Adrenal gland (tissue), 5 donors: ENCODE data around the gene PKP3.

Experiments used
- CTCF ChIP-seq, 6 experiments: fragments of 450-650 bp in 4 of 6; fragments of 200-600 bp in 2 of 6; sonication (generic) in 1 of 6; IDR thresholded peaks; 1 replicate in 5 of 6; 2 replicates in 1 of 6; pipeline versions ENCODE4 v1.5.1 to v1.8.0; 2016 to 2021; ENCODE audit warnings: antibody characterized with exemption in 6 of 6, mild to moderate bottlenecking in 2 of 6, moderate library complexity in 1 of 6
- POLR2A ChIP-seq, 2 donors: fragments of 450-650 bp; IDR thresholded peaks; one replicate each; pipeline ENCODE4 v1.6.1; 2017; ENCODE audit warnings: antibody characterized with exemption in 2 of 2, mild to moderate bottlenecking in 2 of 2, moderate library complexity in 1 of 2
- donor health status: DM: no; HTN: no; CAD: no.

- TF ChIP-seq CTCF (IDR thresholded peaks at IDR 0.05) (no peak), POLR2A (IDR thresholded peaks at IDR 0.05) (no peak)
These were observed 8.2 kb upstream of the PKP3 start for GRCh38 chr11:385594-386351.
